ENCODE data around the gene GCN1.
A peak's percentile ranks its signal among the peaks of the same experiment; 100 is the strongest.

The GCN1 gene

DNA sequence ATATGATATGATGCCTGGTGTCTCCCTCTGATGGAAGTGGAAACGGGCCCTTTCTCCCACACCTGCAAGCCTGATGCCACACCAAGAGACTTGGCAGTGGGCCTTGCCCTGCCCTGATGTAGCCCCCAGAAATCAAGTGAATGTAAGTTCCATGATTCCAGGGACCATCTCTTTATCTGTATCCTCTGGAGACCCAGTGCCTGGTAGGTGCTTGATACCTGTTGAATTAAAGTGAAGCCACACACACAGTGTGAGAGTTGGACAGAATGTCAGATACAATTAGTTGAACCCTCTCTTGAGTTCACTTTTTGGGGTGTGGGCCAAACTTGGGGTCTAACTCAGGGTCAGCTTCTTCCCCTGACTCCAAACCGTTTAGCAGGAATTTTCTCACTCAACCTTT, 73.2 kb downstream of the GCN1 start:
- peaks cover 0 to 9% of the 10 kb centered on the region in 2 experiments; a peak in 1 of 3 replicates for H3K36me3 ChIP-seq (ENCODE audit: control insufficient read depth in 2 of 2, insufficient read depth in 1 of 2, low read length in 2 of 2)
- ChIA-PET POLR2A (interaction anchor here (1.0 to 1.4 kb wide), 3 partner anchors 39 to 170 kb away, joined by 3 to 6 read pairs (median 3); partner anchors contain the start of gene RPLP0), CTCF (no interaction called here)
- no peak overlapping the region for H3K4me3 ChIP-seq (ENCODE audit: low read depth, low read length)
- no peak for TF ChIP-seq ZNF292 (tag by site-specific recombination; IDR thresholded peaks at IDR 0.05; ENCODE audit: borderline replicate concordance, low read depth)
- TF ChIP-seq SCRT1 (tag by site-specific recombination; IDR thresholded peaks at IDR 0.05; ENCODE audit: borderline replicate concordance): peak; percentile 52; the same call in 1 of the 2 replicates
- no peak for TF ChIP-seq ZNF660 (tag by site-specific recombination; IDR thresholded peaks at IDR 0.05)
- no peak for TF ChIP-seq ZNF175 (tag by site-specific recombination; IDR thresholded peaks at IDR 0.05)
- peak; percentile 85 for TF ChIP-seq SCRT2 (tag by site-specific recombination; IDR thresholded peaks at IDR 0.05)
- H3K4me1 ChIP-seq (ENCODE audit: control insufficient read depth, insufficient read depth, low read length): peaks cover 9% of the 10 kb centered on the region
- no peaks in the 10 kb centered on the region for H3K9me3 ChIP-seq (ENCODE audit: control insufficient read depth, insufficient read depth, low read depth, low read length)
- H3K27ac ChIP-seq (ENCODE audit: extremely low read depth, low read depth, low read length): no peak overlapping the region

DNA sequence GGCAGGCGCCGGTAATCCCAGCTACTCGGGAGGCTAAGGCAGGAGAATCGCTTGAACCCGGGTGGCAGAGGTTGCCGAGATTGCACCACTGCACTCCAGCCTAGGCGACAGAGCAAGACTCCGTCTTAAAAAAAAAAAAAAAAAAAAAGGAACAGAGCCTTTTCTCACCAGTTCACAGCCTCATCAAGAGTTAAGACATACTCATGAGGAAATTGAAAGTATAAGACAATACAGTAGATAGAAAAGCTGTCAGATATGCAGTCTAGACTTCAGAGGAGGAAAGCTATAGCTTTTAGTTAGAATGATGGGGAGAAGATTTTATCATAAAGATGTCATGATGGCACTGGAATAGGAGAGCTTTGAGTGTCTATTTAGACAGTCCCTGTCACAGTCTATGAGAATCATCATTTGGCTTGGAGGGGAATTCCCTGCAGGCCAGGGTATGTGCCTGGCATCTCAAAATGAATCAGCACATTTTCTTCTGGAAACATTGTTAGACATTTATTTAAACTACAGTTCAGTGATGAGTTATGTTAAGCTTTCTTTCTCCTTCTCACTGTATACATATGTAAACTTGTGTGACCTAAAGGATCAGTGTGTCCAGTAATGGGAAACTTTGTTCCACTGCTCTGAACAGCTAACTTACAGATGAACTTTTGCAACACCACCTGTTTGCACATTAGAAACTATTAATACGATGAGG, 75.1 kb downstream of the GCN1 start:
- H3K4me3 ChIP-seq (ENCODE audit: low read depth, low read length): no peak overlapping the region
- H3K27ac ChIP-seq (ENCODE audit: extremely low read depth, low read depth, low read length): no peak overlapping the region
- H3K4me1 ChIP-seq (ENCODE audit: control insufficient read depth, insufficient read depth, low read length): peaks cover 9% of the 10 kb centered on the region

DNA sequence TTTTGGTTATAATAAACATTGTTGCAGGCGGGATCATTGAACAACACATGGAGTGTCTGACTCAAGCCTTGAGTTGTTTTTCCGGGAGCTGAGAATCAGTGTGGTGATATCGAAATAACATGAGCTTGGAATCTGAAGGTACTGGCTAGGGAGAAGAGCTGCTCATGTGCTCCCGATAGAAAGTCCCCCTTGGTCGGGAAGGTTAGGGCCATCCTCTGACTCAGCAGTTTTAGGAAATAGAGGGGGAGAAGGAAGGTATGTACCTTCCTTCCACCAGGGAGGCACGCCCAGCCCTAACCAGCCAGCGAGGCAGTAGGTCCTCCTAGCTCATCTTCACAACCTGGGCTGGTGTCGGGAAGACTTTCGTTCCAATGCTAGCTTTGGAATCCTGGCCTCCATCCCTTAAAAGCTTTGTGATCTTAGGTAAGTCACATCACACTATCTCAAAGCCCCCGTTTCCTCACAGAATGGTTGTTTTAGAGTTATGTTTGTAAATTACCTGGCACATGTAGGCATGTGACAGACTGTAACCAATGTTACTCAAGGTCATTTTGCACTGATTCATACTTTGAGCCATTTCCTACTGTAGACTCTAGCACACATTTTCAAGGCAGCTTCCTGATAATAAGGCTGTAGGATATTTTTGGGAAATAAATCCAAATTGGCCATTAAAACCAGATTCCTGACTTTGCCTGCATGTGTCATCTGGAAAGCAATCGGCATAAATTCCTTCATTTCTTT, 76.0 kb downstream of the GCN1 start:
- H3K36me3 ChIP-seq (ENCODE audit: control insufficient read depth in 2 of 2, insufficient read depth in 1 of 2, low read length in 2 of 2): peaks cover 0 to 18% of the 10 kb centered on the region in 2 experiments; a peak in 2 of 3 replicates
- peak overlapping the region; percentile 80 for H3K4me3 ChIP-seq (ENCODE audit: low read depth, low read length)
- TF ChIP-seq, protein P1, sequence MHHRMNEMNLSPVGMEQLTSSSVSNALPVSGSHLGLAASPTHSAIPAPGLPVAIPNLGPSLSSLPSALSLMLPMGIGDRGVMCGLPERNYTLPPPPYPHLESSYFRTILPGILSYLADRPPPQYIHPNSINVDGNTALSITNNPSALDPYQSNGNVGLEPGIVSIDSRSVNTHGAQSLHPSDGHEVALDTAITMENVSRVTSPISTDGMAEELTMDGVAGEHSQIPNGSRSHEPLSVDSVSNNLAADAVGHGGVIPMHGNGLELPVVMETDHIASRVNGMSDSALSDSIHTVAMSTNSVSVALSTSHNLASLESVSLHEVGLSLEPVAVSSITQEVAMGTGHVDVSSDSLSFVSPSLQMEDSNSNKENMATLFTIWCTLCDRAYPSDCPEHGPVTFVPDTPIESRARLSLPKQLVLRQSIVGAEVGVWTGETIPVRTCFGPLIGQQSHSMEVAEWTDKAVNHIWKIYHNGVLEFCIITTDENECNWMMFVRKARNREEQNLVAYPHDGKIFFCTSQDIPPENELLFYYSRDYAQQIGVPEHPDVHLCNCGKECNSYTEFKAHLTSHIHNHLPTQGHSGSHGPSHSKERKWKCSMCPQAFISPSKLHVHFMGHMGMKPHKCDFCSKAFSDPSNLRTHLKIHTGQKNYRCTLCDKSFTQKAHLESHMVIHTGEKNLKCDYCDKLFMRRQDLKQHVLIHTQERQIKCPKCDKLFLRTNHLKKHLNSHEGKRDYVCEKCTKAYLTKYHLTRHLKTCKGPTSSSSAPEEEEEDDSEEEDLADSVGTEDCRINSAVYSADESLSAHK (tag by site-specific recombination; IDR thresholded peaks at IDR 0.05): no peak
- TF ChIP-seq ZBTB48 (tag by site-specific recombination; IDR thresholded peaks at IDR 0.05) (peak; percentile 45; the same call in 1 of the 2 replicates), ZBTB17 (tag by site-specific recombination; IDR thresholded peaks at IDR 0.05) (peak; percentile 90), ZNF76 (tag by site-specific recombination; IDR thresholded peaks at IDR 0.05; ENCODE audit: borderline replicate concordance, low read depth) (no peak), ZNF600 (tag by site-specific recombination; IDR thresholded peaks at IDR 0.05) (peak; percentile 46; the same call in 1 of the 2 replicates), ZNF366 (tag by site-specific recombination; conservative IDR thresholded peaks at IDR 0.05) (0 out of 2 replicates have a peak, but pooled peaks have one; percentile 21), ZNF335 (tag by site-specific recombination; conservative IDR thresholded peaks at IDR 0.05) (0 out of 2 replicates have a peak, but pooled peaks have one; percentile 22)
- TF ChIP-seq, protein P2, sequence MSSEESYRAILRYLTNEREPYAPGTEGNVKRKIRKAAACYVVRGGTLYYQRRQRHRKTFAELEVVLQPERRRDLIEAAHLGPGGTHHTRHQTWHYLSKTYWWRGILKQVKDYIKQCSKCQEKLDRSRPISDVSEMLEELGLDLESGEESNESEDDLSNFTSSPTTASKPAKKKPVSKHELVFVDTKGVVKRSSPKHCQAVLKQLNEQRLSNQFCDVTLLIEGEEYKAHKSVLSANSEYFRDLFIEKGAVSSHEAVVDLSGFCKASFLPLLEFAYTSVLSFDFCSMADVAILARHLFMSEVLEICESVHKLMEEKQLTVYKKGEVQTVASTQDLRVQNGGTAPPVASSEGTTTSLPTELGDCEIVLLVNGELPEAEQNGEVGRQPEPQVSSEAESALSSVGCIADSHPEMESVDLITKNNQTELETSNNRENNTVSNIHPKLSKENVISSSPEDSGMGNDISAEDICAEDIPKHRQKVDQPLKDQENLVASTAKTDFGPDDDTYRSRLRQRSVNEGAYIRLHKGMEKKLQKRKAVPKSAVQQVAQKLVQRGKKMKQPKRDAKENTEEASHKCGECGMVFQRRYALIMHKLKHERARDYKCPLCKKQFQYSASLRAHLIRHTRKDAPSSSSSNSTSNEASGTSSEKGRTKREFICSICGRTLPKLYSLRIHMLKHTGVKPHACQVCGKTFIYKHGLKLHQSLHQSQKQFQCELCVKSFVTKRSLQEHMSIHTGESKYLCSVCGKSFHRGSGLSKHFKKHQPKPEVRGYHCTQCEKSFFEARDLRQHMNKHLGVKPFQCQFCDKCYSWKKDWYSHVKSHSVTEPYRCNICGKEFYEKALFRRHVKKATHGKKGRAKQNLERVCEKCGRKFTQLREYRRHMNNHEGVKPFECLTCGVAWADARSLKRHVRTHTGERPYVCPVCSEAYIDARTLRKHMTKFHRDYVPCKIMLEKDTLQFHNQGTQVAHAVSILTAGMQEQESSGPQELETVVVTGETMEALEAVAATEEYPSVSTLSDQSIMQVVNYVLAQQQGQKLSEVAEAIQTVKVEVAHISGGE (tag by site-specific recombination; conservative IDR thresholded peaks at IDR 0.05; ENCODE audit: low read depth): peak; percentile 56; the same call in 1 of the 2 replicates
- TF ChIP-seq, protein P3, sequence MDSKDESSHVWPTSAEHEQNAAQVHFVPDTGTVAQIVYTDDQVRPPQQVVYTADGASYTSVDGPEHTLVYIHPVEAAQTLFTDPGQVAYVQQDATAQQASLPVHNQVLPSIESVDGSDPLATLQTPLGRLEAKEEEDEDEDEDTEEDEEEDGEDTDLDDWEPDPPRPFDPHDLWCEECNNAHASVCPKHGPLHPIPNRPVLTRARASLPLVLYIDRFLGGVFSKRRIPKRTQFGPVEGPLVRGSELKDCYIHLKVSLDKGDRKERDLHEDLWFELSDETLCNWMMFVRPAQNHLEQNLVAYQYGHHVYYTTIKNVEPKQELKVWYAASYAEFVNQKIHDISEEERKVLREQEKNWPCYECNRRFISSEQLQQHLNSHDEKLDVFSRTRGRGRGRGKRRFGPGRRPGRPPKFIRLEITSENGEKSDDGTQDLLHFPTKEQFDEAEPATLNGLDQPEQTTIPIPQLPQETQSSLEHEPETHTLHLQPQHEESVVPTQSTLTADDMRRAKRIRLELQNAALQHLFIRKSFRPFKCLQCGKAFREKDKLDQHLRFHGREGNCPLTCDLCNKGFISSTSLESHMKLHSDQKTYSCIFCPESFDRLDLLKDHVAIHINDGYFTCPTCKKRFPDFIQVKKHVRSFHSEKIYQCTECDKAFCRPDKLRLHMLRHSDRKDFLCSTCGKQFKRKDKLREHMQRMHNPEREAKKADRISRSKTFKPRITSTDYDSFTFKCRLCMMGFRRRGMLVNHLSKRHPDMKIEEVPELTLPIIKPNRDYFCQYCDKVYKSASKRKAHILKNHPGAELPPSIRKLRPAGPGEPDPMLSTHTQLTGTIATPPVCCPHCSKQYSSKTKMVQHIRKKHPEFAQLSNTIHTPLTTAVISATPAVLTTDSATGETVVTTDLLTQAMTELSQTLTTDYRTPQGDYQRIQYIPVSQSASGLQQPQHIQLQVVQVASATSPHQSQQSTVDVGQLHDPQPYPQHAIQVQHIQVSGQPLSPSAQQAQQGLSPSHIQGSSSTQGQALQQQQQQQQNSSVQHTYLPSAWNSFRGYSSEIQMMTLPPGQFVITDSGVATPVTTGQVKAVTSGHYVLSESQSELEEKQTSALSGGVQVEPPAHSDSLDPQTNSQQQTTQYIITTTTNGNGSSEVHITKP (tag by site-specific recombination; IDR thresholded peaks at IDR 0.05): peak; percentile 39
- H3K27ac ChIP-seq (ENCODE audit: extremely low read depth, low read depth, low read length): no peak overlapping the region
- ChIA-PET CTCF (interaction anchor here (0.5 to 1.9 kb wide), 4 partner anchors 18 to 887 kb away, joined by 3 to 13 read pairs (median 3); partner anchors contain the start of gene RPLP0), POLR2A (interaction anchor here (2.7 kb wide), 1 partner anchor 83 kb away, joined by 33 read pairs; the partner anchor contains the start of gene RPLP0)
- peaks cover 9% of the 10 kb centered on the region for H3K4me1 ChIP-seq (ENCODE audit: control insufficient read depth, insufficient read depth, low read length)
- H3K9me3 ChIP-seq (ENCODE audit: control insufficient read depth, insufficient read depth, low read depth, low read length): no peaks in the 10 kb centered on the region

More for the DNA sequence above, 75.1 kb downstream of the GCN1 start:
- TF ChIP-seq ZNF777 (tag by site-specific recombination; IDR thresholded peaks at IDR 0.05; ENCODE audit: borderline replicate concordance) (no peak), ZNF76 (tag by site-specific recombination; IDR thresholded peaks at IDR 0.05; ENCODE audit: borderline replicate concordance, low read depth) (no peak), SCRT2 (tag by site-specific recombination; IDR thresholded peaks at IDR 0.05) (peak; percentile 77)
- Histone ChIP-seq H3K9me3 (ENCODE audit: control insufficient read depth, insufficient read depth, low read depth, low read length) (no peaks in the 10 kb centered on the region), H3K36me3 (ENCODE audit: control insufficient read depth in 2 of 2, insufficient read depth in 1 of 2, low read length in 2 of 2) (peaks cover 0 to 10% of the 10 kb centered on the region in 2 experiments; a peak in 1 of 3 replicates)
- POLR2A ChIA-PET: interaction anchor here (0.5 to 2.7 kb wide), 3 partner anchors 29 to 86 kb away, joined by 5 to 33 read pairs (median 6); partner anchors contain the start of gene RPLP0
- CTCF ChIA-PET: interaction anchor here (0.7 kb wide), 2 partner anchors 17 to 886 kb away, joined by 3 read pairs; no protein-coding TSS in a partner anchor
